ENCODE data around the gene TMEM92. TPM values are rescaled to one million over a fixed set of nuclear protein-coding genes. Genes with fewer than 3 reads are reported as not detected.
A peak's percentile ranks its signal among the peaks of the same experiment; 100 is the strongest.

The TMEM92 gene
- total and polyA plus RNA-seq, 2 of the 13 experiments (the other 11 are each of a cell fraction or from before 2014, with no cell fraction given), result 0.07 TPM; not detected in 1

DNA sequence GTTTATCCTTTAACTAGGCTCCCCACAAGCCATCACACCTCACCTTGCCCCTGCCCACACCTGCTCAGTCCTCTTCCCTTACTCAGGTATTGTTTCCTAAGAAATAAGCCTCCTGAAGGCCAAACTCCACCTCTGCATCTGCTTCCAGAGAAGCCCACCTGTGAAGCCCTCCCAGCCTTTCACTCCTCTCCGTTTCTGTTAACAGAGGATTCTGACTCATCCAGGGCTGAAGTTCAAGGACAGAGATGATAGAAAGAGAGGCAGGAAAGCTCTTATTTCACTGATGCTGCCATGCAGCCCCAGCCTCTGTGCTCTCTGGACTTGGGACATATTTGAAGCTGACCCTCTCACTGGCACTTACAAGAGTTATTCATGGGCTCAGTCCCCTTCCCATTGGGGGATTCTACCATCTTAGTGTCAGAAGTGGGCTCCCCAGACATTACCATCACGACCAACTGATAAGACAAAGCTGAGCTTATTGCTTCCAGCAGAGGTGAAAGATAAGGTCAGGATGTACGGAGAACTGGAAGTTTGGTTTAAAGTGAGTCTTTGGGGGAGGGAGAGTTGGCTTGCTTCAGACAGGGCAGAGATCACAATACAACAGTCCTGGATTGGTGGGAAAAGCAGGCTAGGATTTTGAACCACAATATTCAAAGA, 36.3 kb downstream of the TMEM92 start (continued):
- TF ChIP-seq, protein P1, sequence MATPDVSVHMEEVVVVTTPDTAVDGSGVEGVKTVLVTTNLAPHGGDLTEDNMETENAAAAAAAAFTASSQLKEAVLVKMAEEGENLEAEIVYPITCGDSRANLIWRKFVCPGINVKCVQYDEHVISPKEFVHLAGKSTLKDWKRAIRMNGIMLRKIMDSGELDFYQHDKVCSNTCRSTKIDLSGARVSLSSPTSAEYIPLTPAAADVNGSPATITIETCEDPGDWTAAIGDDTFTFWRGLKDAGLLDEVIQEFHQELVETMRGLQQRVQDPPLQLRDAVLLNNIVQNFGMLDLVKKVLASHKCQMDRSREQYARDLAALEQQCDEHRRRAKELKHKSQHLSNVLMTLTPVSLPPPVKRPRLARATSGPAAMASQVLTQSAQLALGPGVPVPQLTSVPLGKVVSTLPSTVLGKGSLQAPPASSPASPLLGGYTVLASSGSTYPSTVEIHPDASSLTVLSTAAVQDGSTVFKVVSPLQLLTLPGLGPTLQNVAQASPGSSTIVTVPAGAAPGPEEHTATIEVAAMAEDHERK (CRISPR knock-in tag; IDR thresholded peaks at IDR 0.05; ENCODE audit: low read depth), result no peak
- TF ChIP-seq ZSCAN25 (CRISPR knock-in tag; IDR thresholded peaks at IDR 0.05) (0 out of 2 replicates have a peak, but pooled peaks have one; percentile 45), KDM6A (CRISPR knock-in tag; IDR thresholded peaks at IDR 0.05; ENCODE audit: low read depth) (no peak), HOXA7 (CRISPR knock-in tag; IDR thresholded peaks at IDR 0.05) (no peak), SMAD1 (CRISPR knock-in tag; IDR thresholded peaks at IDR 0.05; ENCODE audit: borderline replicate concordance, low read depth) (no peak), PAF1 (CRISPR knock-in tag; IDR thresholded peaks at IDR 0.05) (no peak), ATM (IDR thresholded peaks at IDR 0.05; ENCODE audit: borderline replicate concordance) (no peak), ZNF264 (CRISPR knock-in tag; IDR thresholded peaks at IDR 0.05) (no peak), GATAD2A (CRISPR knock-in tag; IDR thresholded peaks at IDR 0.05) (peak; percentile 84), ZNF10 (CRISPR knock-in tag; IDR thresholded peaks at IDR 0.05; ENCODE audit: borderline replicate concordance, low read depth) (no peak), HMGXB3 (CRISPR knock-in tag; IDR thresholded peaks at IDR 0.05; ENCODE audit: borderline replicate concordance) (peak; percentile 19; the same call in 1 of the 2 replicates), FOSL1 (CRISPR knock-in tag; IDR thresholded peaks at IDR 0.05; ENCODE audit: borderline replicate concordance) (peak; percentile 85; the same call in 1 of the 2 replicates), HNRNPUL1 (IDR thresholded peaks at IDR 0.05; ENCODE audit: low read depth, low read length) (no peak), RFXANK (CRISPR knock-in tag; IDR thresholded peaks at IDR 0.05) (no peak)
- TF ChIP-seq, protein P2, sequence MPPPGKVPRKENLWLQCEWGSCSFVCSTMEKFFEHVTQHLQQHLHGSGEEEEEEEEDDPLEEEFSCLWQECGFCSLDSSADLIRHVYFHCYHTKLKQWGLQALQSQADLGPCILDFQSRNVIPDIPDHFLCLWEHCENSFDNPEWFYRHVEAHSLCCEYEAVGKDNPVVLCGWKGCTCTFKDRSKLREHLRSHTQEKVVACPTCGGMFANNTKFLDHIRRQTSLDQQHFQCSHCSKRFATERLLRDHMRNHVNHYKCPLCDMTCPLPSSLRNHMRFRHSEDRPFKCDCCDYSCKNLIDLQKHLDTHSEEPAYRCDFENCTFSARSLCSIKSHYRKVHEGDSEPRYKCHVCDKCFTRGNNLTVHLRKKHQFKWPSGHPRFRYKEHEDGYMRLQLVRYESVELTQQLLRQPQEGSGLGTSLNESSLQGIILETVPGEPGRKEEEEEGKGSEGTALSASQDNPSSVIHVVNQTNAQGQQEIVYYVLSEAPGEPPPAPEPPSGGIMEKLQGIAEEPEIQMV (CRISPR knock-in tag; IDR thresholded peaks at IDR 0.05; ENCODE audit: low read depth), result no peak
- TF ChIP-seq, protein P3, sequence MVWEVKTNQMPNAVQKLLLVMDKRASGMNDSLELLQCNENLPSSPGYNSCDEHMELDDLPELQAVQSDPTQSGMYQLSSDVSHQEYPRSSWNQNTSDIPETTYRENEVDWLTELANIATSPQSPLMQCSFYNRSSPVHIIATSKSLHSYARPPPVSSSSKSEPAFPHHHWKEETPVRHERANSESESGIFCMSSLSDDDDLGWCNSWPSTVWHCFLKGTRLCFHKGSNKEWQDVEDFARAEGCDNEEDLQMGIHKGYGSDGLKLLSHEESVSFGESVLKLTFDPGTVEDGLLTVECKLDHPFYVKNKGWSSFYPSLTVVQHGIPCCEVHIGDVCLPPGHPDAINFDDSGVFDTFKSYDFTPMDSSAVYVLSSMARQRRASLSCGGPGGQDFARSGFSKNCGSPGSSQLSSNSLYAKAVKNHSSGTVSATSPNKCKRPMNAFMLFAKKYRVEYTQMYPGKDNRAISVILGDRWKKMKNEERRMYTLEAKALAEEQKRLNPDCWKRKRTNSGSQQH (CRISPR knock-in tag; IDR thresholded peaks at IDR 0.05; ENCODE audit: low read depth), result no peak
- TF ChIP-seq, protein P4, sequence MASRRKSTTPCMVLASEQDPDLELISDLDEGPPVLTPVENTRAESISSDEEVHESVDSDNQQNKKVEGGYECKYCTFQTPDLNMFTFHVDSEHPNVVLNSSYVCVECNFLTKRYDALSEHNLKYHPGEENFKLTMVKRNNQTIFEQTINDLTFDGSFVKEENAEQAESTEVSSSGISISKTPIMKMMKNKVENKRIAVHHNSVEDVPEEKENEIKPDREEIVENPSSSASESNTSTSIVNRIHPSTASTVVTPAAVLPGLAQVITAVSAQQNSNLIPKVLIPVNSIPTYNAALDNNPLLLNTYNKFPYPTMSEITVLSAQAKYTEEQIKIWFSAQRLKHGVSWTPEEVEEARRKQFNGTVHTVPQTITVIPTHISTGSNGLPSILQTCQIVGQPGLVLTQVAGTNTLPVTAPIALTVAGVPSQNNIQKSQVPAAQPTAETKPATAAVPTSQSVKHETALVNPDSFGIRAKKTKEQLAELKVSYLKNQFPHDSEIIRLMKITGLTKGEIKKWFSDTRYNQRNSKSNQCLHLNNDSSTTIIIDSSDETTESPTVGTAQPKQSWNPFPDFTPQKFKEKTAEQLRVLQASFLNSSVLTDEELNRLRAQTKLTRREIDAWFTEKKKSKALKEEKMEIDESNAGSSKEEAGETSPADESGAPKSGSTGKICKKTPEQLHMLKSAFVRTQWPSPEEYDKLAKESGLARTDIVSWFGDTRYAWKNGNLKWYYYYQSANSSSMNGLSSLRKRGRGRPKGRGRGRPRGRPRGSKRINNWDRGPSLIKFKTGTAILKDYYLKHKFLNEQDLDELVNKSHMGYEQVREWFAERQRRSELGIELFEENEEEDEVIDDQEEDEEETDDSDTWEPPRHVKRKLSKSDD (CRISPR knock-in tag; IDR thresholded peaks at IDR 0.05; ENCODE audit: low read depth), result no peak
